Liver (tissue), 9 donors: ENCODE measurements around the gene CFAP99. TPM values are rescaled to one million over a fixed set of nuclear protein-coding genes. Genes with fewer than 3 reads are reported as not detected.

Experiments used
- DNase-seq: peaks from one replicate; pipeline ENCODE4 v3.0.0-alpha.2; 2017; ENCODE audit warnings: low spot score
- H3K27ac ChIP-seq, 2 donors: one replicate each; pipeline ENCODE4 v1.7.0; 2013; ENCODE audit warnings: inconsistent platforms in 2 of 2, low read length in 2 of 2, control low read depth in 1 of 2, low read depth in 1 of 2, mild to moderate bottlenecking in 1 of 2
- H3K27me3 ChIP-seq, 4 donors: one replicate each; pipeline versions ENCODE4 v1.6.1 to v1.7.0; 2013; ENCODE audit warnings: low read length in 3 of 4, inconsistent platforms in 1 of 4, mild to moderate bottlenecking in 1 of 4, moderate library complexity in 1 of 4; ENCODE audit not compliant: control insufficient read depth in 4 of 4, insufficient read depth in 4 of 4
- H3K36me3 ChIP-seq, 4 donors: one replicate each; pipeline versions ENCODE4 v1.6.1 to v1.7.0; 2013; ENCODE audit warnings: low read length in 3 of 4, mild to moderate bottlenecking in 3 of 4, low read depth in 1 of 4, moderate library complexity in 1 of 4; ENCODE audit not compliant: control insufficient read depth in 4 of 4, insufficient read depth in 3 of 4
- H3K4me1 ChIP-seq, 4 donors: one replicate each; pipeline versions ENCODE4 v1.6.1 to v1.7.0; 2013; ENCODE audit warnings: low read length in 3 of 4, mild to moderate bottlenecking in 3 of 4, moderate library complexity in 1 of 4; ENCODE audit not compliant: control insufficient read depth in 4 of 4, insufficient read depth in 4 of 4
- H3K4me3 ChIP-seq, 3 donors: one replicate each; pipeline versions ENCODE4 v1.6.1 to v1.7.0; 2013; ENCODE audit warnings: low read length in 3 of 3, control low read depth in 1 of 3, low read depth in 1 of 3, mild to moderate bottlenecking in 1 of 3
- H3K9ac ChIP-seq, 2 donors: one replicate each; pipeline ENCODE4 v1.7.0; 2013; ENCODE audit warnings: low read length in 2 of 2, mild to moderate bottlenecking in 2 of 2, moderate library complexity in 2 of 2, control low read depth in 1 of 2, low read depth in 1 of 2
- H3K9me3 ChIP-seq, 4 donors: one replicate each; pipeline versions ENCODE4 v1.6.1 to v1.7.0; 2013; ENCODE audit warnings: low read length in 3 of 4; ENCODE audit not compliant: control insufficient read depth in 4 of 4
- ATF3 ChIP-seq: IDR thresholded peaks from 2 replicates; pipeline ENCODE4 v1.6.1; 2016; ENCODE audit warnings: antibody characterized with exemption
- CTCF ChIP-seq: fragments of 150-350 bp; IDR thresholded peaks from 2 replicates; pipeline ENCODE4 v1.5.1; 2017; ENCODE audit warnings: improper control_type of control experiment, low read depth, low read length; ENCODE audit not compliant: missing input control
- EGR1 ChIP-seq, 2 donors: IDR thresholded peaks; 2 replicates each; pipeline ENCODE4 v1.6.1; 2016 to 2018; ENCODE audit warnings: antibody characterized with exemption in 2 of 2, low read depth in 2 of 2
- FOXA1 ChIP-seq: IDR thresholded peaks from 2 replicates; pipeline ENCODE4 v1.6.1; 2016; ENCODE audit warnings: antibody characterized with exemption
- FOXA2 ChIP-seq: IDR thresholded peaks from 2 replicates; pipeline ENCODE4 v1.6.1; 2016; ENCODE audit warnings: antibody characterized with exemption
- GABPA ChIP-seq, 2 donors: IDR thresholded peaks in 1 of 2; conservative IDR thresholded peaks in 1 of 2; 2 replicates each; pipeline ENCODE4 v1.6.1; 2016; ENCODE audit warnings: antibody characterized with exemption in 2 of 2, mild to moderate bottlenecking in 1 of 2, moderate library complexity in 1 of 2
- HNF4A ChIP-seq, 2 donors: conservative IDR thresholded peaks; 2 replicates each; pipeline ENCODE4 v1.6.1; 2016; ENCODE audit warnings: antibody characterized with exemption in 2 of 2, mild to moderate bottlenecking in 2 of 2
- HNF4G ChIP-seq: IDR thresholded peaks from 2 replicates; pipeline ENCODE4 v1.6.1; 2016; ENCODE audit warnings: antibody characterized with exemption
- JUND ChIP-seq, 2 donors: IDR thresholded peaks; 2 replicates each; pipeline ENCODE4 v1.6.1; 2016; ENCODE audit warnings: antibody characterized with exemption in 2 of 2
- MAX ChIP-seq: IDR thresholded peaks from 2 replicates; pipeline ENCODE4 v1.6.1; 2016; ENCODE audit warnings: antibody characterized with exemption
- NR2F2 ChIP-seq: IDR thresholded peaks from 2 replicates; pipeline ENCODE4 v1.6.1; 2016; ENCODE audit warnings: antibody characterized with exemption
- RAD21 ChIP-seq, 2 donors: IDR thresholded peaks; 2 replicates each; pipeline ENCODE4 v1.6.1; 2016; ENCODE audit warnings: antibody characterized with exemption in 2 of 2, mild to moderate bottlenecking in 2 of 2
- REST ChIP-seq: IDR thresholded peaks from 2 replicates; pipeline ENCODE4 v1.6.1; 2016; ENCODE audit warnings: antibody characterized with exemption, mild to moderate bottlenecking
- TAF1 ChIP-seq: conservative IDR thresholded peaks from 2 replicates; pipeline ENCODE4 v1.6.1; 2016; ENCODE audit warnings: antibody characterized with exemption, mild to moderate bottlenecking
- YY1 ChIP-seq: IDR thresholded peaks from 2 replicates; pipeline ENCODE4 v1.6.1; 2016; ENCODE audit warnings: antibody characterized with exemption, mild to moderate bottlenecking
- ZBTB33 ChIP-seq: IDR thresholded peaks from 2 replicates; pipeline ENCODE4 v1.6.1; 2016; ENCODE audit warnings: antibody characterized with exemption
- WGBS: extraction: QIAGEN DNeasy Blood & Tissue Kit; methylation state at CpG from one replicate; pipeline ENCODE4 v1.1.7; 2013; 5-methylcytosine and 5-hydroxymethylcytosine counted together
- polyA plus RNA-seq, 2 donors: library from polyadenylated mRNA; stranded (reverse) in 1 of 2; unstranded in 1 of 2; fragments of 200-250 nt in 1 of 2; fragments of >200 nt in 1 of 2; fragmentation: Nextera tagmentation in 1 of 2; extraction: Ambion mirVana in 1 of 2; gene quantifications; one replicate each; pipeline versions ENCODE4 v1.2.1 to v1.2.3, GENCODE V29; 2013 to 2015
- total RNA-seq, 2 donors: library from RNA; depleted of rRNA; stranded (reverse); fragments of >200 nt; gene quantifications; one replicate each; pipeline ENCODE4 v1.2.3, GENCODE V29; 2014
- donor health status: healthy.
- donor health status: healthy.
- donor health status: healthy.
- donor health status: healthy.
- donor health status: healthy.

The CFAP99 gene
- total and polyA plus RNA-seq, 4 donors: 0.33 to 0.36 TPM; not detected in 2

GRCh38 chr4:2402941-2403340, 15.8 kb upstream of the CFAP99 start:
- DNase-seq: no peak
- TF ChIP-seq NR2F2 (peak; percentile 80), YY1 (no peak)
- no peak overlapping the region for H3K9ac ChIP-seq
- H3K4me3 ChIP-seq: no peak overlapping the region
- H3K9me3 ChIP-seq: no peaks in the 10 kb centered on the region
- no peaks in the 10 kb centered on the region for H3K27me3 ChIP-seq
- H3K36me3 ChIP-seq: peaks cover 0 to 1% (median 0%) of the 10 kb centered on the region in 4 donors
- H3K4me1 ChIP-seq: peaks cover 2 to 10% (median 6%) of the 10 kb centered on the region in 4 donors
- no peak overlapping the region for H3K27ac ChIP-seq
- 76% methylated on average over 7 of the region's 7 CpGs for WGBS

GRCh38 chr4:2406406-2406805, 12.3 kb upstream of the CFAP99 start:
- Histone ChIP-seq H3K4me1 (peaks cover 2 to 10% (median 6%) of the 10 kb centered on the region in 4 donors), H3K27ac (no peak overlapping the region), H3K27me3 (no peaks in the 10 kb centered on the region), H3K36me3 (peaks cover 0 to 1% (median 0%) of the 10 kb centered on the region in 4 donors), H3K4me3 (no peak overlapping the region), H3K9me3 (no peaks in the 10 kb centered on the region), H3K9ac (no peak overlapping the region)
- TF ChIP-seq RAD21 (IDR thresholded peaks at IDR 0.05) (no peak), FOXA2 (no peak), YY1 (no peak), NR2F2 (no peak), ATF3 (no peak), GABPA (IDR thresholded peaks at IDR 0.05 in 1 of 2, conservative IDR thresholded peaks at IDR 0.05 in 1 of 2) (no peak), TAF1 (no peak), HNF4A (conservative IDR thresholded peaks at IDR 0.05) (no peak), FOXA1 (no peak)
- no peak for DNase-seq
- 87% methylated on average over 10 of the region's 10 CpGs for WGBS

GRCh38 chr4:2406920-2407319, 11.8 kb upstream of the CFAP99 start:
- Histone ChIP-seq H3K9me3 (no peaks in the 10 kb centered on the region), H3K9ac (no peak overlapping the region), H3K4me3 (no peak overlapping the region), H3K27me3 (no peaks in the 10 kb centered on the region), H3K27ac (no peak overlapping the region), H3K36me3 (peaks cover 0 to 1% (median 0%) of the 10 kb centered on the region in 4 donors), H3K4me1 (peaks cover 2 to 7% (median 5%) of the 10 kb centered on the region in 4 donors)
- TF ChIP-seq EGR1 (IDR thresholded peaks at IDR 0.05; ENCODE audit: low read depth in 2 of 2) (no peak), RAD21 (IDR thresholded peaks at IDR 0.05) (no peak), FOXA2 (no peak), GABPA (IDR thresholded peaks at IDR 0.05 in 1 of 2, conservative IDR thresholded peaks at IDR 0.05 in 1 of 2) (no peak), YY1 (no peak), NR2F2 (no peak), HNF4A (conservative IDR thresholded peaks at IDR 0.05) (no peak), REST (no peak), ZBTB33 (no peak), MAX (no peak), HNF4G (no peak), ATF3 (no peak), FOXA1 (no peak), CTCF (no peak), TAF1 (no peak), JUND (IDR thresholded peaks at IDR 0.05) (no peak)
- DNase-seq: no peak
- WGBS: 88% methylated on average over 7 of the region's 7 CpGs
